GM18861 (cell line): ENCODE data around the gene DBT.
"Not testable (repeated sequence)": the region's sequence is repeated elsewhere in the genome, so short reads cannot be mapped to it uniquely, and the experiment has no call there.

Source experiments
- ATAC-seq: cut with Tn5 transposase; IDR thresholded peaks from one replicate; pipeline ENCODE4 v1.9.1; 2021; ENCODE audit not compliant: unreplicated experiment

DBT gene

GRCh38 chr1:100249537-100250257, at the start of gene DBT:
Gene DBT (minus strand): TSS chr1:100249834. CDS start chr1:100249820, 14 bp downstream.
- peak; percentile 100 for ATAC-seq

- no peak for ATAC-seq
Measured at GRCh38 chr1:100298512-100298911, 48.9 kb upstream of the DBT start.

DNA sequence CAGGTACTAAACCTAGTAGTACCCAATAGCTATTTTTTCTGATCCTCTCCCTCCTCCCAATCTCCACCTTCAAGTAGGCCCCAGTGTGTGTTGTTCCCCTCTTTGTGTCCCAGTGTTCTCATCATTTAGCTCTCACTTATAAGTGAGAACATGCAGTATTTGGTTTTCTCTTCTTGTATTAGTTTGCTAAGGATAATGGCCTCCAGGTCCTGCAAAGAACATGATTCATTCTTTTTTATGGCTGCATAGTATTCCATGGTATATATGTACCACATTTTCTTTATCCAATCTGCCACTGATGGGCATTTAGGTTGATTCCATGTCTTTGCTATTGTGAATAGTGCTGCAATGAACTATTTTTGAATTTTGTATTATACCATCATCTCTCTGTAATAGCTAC, 47.4 kb upstream of the DBT start:
- not testable (repeated sequence) for ATAC-seq

DNA sequence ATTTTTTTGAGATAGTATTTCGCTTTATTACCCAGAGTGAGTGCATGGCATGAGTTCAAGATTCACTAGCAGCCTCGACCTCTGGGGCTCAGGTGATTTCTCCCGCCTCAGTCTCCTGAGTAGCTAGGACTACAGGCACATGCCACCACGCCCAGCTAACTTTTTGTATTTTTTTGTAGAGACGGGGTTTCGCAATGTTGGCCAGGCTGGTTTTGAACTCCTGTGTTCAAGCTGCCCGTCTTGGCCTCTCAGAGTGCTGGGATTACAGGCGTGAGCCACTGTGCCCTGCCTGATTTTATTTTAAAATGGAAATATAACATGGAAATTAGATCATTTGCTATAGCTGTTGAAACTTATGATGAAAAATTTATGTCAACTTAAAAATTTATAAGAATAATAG, 46.5 kb upstream of the DBT start:
- no peak for ATAC-seq

DNA sequence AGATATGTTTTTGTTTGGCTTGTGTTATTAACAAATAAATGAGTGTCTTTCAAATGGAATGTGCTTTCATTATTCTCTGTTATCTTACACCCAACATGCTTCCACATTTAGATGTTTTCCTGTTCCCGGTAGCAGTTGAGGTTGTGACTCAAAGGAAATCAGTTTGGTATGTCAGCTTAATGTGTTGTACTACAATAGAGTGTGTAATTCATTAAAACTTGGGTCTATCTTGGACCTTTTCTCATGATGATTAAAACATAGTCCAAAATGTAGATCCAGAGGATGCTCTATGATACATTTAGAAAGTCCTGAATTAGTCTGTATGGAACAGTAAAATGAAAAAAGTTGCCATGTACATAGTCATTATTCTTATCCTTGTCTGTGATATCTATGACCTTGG, 43.1 kb upstream of the DBT start:
- no peak for ATAC-seq

DNA sequence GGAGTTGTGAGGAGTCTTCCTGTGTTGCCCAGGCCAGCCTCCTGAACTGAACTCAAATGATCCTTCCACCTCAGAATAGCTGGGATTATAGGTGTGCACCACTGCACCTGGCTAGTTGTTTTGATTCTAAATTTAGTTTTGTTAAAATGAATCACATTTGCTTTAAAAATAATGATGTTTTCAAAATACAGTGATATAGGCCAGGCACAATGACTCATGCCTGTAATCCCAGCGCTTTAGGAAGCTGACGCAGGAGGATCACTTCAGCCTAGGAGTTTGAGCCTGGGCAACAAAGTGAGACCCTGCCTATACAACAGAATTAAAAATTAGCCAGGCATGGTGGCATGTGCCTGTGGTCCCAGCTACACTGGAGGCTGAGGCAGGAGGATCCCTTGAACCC, 40.7 kb upstream of the DBT start:
- ATAC-seq, result no peak

- ATAC-seq, result no peak
Measured at GRCh38 chr1:100287162-100287561, 37.5 kb upstream of the DBT start.

DNA sequence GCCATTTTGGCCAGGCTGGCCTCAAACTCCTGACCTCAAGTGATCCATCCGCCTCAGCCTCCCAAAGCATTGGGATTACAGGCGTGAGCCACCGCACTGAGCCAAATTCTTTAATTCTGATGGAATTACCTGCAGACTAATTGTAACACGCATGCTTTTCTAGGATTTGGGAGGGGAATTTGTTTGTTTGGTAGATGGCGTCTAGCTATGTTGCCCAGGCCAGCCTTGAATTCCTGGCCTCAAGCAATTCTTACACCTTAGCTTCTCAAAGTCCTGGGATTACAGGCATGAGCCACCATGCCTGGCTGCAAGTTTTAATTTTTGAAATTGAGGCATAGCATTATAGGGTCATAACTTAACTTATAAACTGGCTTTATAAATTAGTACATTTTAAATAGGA, 35.0 kb upstream of the DBT start:
- ATAC-seq, result no peak

DNA sequence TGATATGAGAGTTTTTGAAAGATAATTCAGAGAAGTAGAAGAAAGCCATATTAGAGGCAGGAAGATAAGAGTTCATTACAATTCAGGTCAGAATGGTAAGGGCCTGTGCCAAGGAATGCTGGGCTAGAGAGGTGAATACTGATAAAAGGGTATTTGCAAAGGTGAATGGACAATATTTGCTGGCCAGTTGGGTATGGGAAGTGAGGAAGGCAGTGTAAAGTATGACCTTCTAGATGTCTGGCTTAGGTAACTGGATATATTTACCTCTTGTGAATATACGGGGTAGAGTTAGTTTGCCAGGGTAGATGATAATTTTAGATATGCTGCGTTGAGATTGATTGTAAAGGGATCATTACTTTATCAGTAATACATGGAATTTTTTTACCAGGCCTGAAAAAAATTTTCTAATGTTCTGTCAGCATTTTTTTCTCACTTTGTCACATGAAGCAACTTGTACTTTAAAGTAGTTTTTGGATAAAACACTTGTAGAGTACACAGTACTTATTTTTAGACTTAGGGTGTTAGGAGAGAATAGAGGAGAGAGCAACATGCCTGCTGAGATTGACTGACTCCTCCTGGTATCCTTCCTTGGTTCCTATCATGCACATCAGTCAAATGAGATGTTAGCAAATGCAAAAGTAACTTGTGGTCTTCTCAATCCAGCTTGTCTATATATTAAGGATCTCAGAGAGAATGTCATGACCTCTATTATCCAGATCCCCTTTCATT, 30.5 kb upstream of the DBT start:
- ATAC-seq, result no peak

GRCh38 chr1:100279358-100279923, 29.8 kb upstream of the DBT start:
- ATAC-seq, result no peak

- ATAC-seq, result no peak
Measured at GRCh38 chr1:100277866-100278265, 28.2 kb upstream of the DBT start.

DNA sequence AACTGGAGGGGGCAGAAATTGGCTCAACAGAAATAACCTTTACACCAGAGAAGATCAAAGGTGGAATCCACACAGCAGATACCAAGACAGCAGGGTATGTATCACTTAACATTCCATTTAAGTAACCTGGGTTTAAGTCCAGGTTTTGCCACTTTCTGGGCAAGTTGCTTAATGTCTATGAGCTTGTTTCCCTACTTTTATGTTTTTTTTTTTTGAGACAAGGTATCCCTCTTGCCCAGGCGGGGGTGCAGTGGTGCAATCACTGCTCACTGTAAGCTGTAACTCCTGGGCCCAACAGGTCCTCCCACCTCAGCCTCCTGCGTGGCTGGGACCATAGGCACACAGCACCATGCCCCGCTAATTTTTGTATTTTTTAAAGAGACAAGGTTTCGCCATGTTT, 18.6 kb upstream of the DBT start:
- no peak for ATAC-seq

GRCh38 chr1:100267284-100267683, 17.6 kb upstream of the DBT start:
- ATAC-seq, result no peak

GRCh38 chr1:100266741-100267140, 17.1 kb upstream of the DBT start:
- peak; percentile 7 for ATAC-seq

DNA sequence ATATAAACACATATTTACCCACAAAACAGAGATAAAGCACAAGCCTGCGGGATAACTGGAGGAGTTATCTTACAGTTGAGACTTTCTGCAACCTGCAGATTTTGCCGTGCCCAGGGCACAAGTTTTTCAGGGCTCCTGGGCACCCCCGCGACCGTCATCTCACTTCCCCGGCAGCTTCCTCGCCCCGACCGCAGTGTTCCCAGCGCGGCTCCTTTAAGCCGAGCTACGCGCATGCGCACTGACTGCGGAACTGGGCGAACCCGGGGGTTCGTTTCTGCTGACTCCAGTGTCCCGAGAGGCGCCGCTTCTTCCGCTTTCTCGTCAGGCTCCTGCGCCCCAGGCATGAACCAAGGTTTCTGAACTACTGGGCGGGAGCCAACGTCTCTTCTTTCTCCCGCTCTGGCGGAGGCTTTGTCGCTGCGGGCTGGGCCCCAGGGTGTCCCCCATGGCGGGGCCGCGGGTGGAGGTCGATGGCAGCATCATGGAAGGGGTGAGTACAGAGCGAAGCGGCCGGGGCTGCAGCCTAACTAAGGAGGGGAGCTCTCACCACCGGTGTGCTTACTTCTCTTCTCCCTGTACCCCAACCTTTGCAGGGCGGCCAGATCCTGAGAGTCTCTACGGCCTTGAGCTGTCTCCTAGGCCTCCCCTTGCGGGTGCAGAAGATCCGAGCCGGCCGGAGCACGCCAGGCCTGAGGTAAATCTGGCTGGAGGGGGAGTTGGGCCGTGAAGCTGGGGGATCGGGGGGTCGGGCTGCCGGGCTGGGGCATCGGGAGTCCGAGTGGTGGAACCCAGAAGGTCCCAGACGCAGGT, 16.5 kb upstream of the DBT start, which contains the start of gene RTCA:
Gene RTCA (plus strand): TSS at position 286 of the 810 bp plus-strand sequence. CDS start 160 bp downstream, at position 446.
- peak; percentile 98 for ATAC-seq

- peak; percentile 18 for ATAC-seq
Measured at GRCh38 chr1:100265562-100265930, 15.9 kb upstream of the DBT start.

- not testable (repeated sequence) for ATAC-seq
Measured at GRCh38 chr1:100264081-100264480, 14.4 kb upstream of the DBT start.

GRCh38 chr1:100261686-100262085, 12.1 kb upstream of the DBT start:
- no peak for ATAC-seq

GRCh38 chr1:100258427-100258826, 8.8 kb upstream of the DBT start:
- ATAC-seq, result not testable (repeated sequence)

DNA sequence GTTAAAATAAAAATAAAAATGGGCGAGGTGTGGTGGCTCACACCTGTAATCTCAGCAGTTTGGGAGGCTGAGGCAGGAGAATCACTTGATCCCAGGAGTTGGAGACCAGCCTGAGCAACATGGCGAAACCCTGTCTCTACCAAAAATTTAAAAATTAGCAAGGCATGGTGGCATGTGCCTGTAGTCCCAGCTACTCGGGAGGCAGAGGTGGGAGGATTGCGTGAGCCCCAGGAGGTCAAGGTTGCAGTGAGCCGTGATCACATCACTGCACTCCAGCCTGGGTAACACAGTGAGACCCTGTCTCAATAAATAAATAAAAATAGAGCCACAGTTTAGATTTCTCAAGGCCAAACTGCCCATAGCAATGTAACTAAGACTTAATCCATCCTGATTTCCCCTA, 6.6 kb upstream of the DBT start:
- not testable (repeated sequence) for ATAC-seq

GRCh38 chr1:100253552-100253951, 3.9 kb upstream of the DBT start:
- no peak for ATAC-seq
